AG04450 (cell line): ENCODE measurements around the gene FEZF1. TPM values are rescaled to one million over a fixed set of nuclear protein-coding genes. Genes with fewer than 3 reads are reported as not detected.

Source experiments
- CTCF ChIA-PET: fragments of 300-600, 350-600 bp; formaldehyde crosslinking; extraction: SDS; loops from one replicate; lab custom pipeline; 2022; ENCODE audit warnings: antibody characterized with exemption, inconsistent platforms; lab: Charles Lee
- POLR2A ChIA-PET: fragments of 350-600 bp; formaldehyde crosslinking; extraction: SDS; loops from one replicate; lab custom pipeline; 2021; ENCODE audit warnings: antibody characterized with exemption, inconsistent platforms; lab: Yijun Ruan, JAX
- DNase-seq: peaks from one replicate; pipeline ENCODE4 v3.0.0-alpha.2; 2011; ENCODE audit warnings: low read depth, low spot score
- H3K27ac ChIP-seq: one replicate; pipeline ENCODE4 v1.5.1; 2012; ENCODE audit warnings: low read depth, low read length, control low read depth
- H3K27me3 ChIP-seq: one replicate; pipeline ENCODE4 v1.6.0; 2012; ENCODE audit warnings: low read length; ENCODE audit not compliant: control insufficient read depth, insufficient read depth
- H3K4me3 ChIP-seq: 2 replicates; pipeline ENCODE4 v1.5.1; 2011; ENCODE audit warnings: mild to moderate bottlenecking, low read depth, low read length, control low read depth
- H3K9me3 ChIP-seq: 2 replicates; pipeline ENCODE4 v1.5.1; 2012; ENCODE audit warnings: low read length; ENCODE audit not compliant: control insufficient read depth, insufficient read depth
- CTCF ChIP-seq: IDR thresholded peaks from 2 replicates; pipeline ENCODE4 v1.5.1; 2011; ENCODE audit warnings: low read depth, low read length, control low read depth, inconsistent platforms
- polyA plus RNA-seq: library from polyadenylated mRNA; depleted of rRNA; stranded (reverse); fragments of >200 nt; gene quantifications from 2 replicates; pipeline ENCODE4 v1.2.3, GENCODE V29; 2011; rRNA removed

The FEZF1 gene
- polyA plus RNA-seq, 1 experiment = not detected

GRCh38 chr7:122257056-122257455, 47.5 kb downstream of the FEZF1 start:
- no peaks in the 10 kb centered on the region for H3K27me3 ChIP-seq
- no peaks in the 10 kb centered on the region for H3K9me3 ChIP-seq
- no peak overlapping the region for H3K4me3 ChIP-seq
- ChIA-PET CTCF (no interaction called here), POLR2A (no interaction called here)
- H3K27ac ChIP-seq = no peak overlapping the region
- TF ChIP-seq CTCF = no peak
- no peak for DNase-seq

GRCh38 chr7:122256046-122256445, 48.5 kb downstream of the FEZF1 start:
- TF ChIP-seq CTCF = no peak
- H3K9me3 ChIP-seq = no peaks in the 10 kb centered on the region
- no peak overlapping the region for H3K27ac ChIP-seq
- ChIA-PET POLR2A (no interaction called here), CTCF (no interaction called here)
- H3K27me3 ChIP-seq = no peaks in the 10 kb centered on the region
- DNase-seq = no peak
- no peak overlapping the region for H3K4me3 ChIP-seq

GRCh38 chr7:122255454-122255853, 49.1 kb downstream of the FEZF1 start:
- Histone ChIP-seq H3K27ac (no peak overlapping the region), H3K4me3 (no peak overlapping the region), H3K9me3 (no peaks in the 10 kb centered on the region), H3K27me3 (no peaks in the 10 kb centered on the region)
- TF ChIP-seq CTCF = no peak
- POLR2A ChIA-PET = no interaction called here
- DNase-seq = no peak
- CTCF ChIA-PET = no interaction called here

Other genes with a start within 250 kb of the FEZF1 start
- 14.5 and 16.1 TPM in 2 replicates for gene AASS, start 160.5 kb downstream of the FEZF1 start, polyA plus RNA-seq